Astrocyte (in vitro differentiated cells and primary cell): ENCODE data around the gene ZNF462. TPM values are rescaled to one million over a fixed set of nuclear protein-coding genes. Genes with fewer than 3 reads are reported as not detected.

Source experiments
- DNase-seq: peaks from one replicate; pipeline ENCODE4 v3.0.0-alpha.2; 2010; ENCODE audit warnings: low read depth
- FAIRE-seq: peaks from 2 replicates; lab custom pipeline; 2011; peaks lifted over from hg19 to GRCh38; lab: Jason Lieb, UNC
- H2AFZ ChIP-seq: 2 replicates; pipeline ENCODE4 v1.6.0; 2012; ENCODE audit warnings: low read depth, low read length, inconsistent platforms
- H3K27ac ChIP-seq: 2 replicates; pipeline ENCODE4 v1.5.1; 2011; ENCODE audit warnings: low read depth, low read length, inconsistent platforms
- H3K27me3 ChIP-seq: 2 replicates; pipeline ENCODE4 v1.6.0; 2011; ENCODE audit warnings: low read length, inconsistent platforms; ENCODE audit not compliant: insufficient read depth
- H3K36me3 ChIP-seq: 2 replicates; pipeline ENCODE4 v1.5.1; 2011; ENCODE audit warnings: low read length, inconsistent platforms; ENCODE audit not compliant: insufficient read depth
- H3K4me1 ChIP-seq: 2 replicates; pipeline ENCODE4 v1.5.1; 2011; ENCODE audit warnings: low read length, inconsistent platforms; ENCODE audit not compliant: insufficient read depth
- H3K4me2 ChIP-seq: 2 replicates; pipeline ENCODE4 v1.6.0; 2012; ENCODE audit warnings: low read length, inconsistent platforms
- H3K4me3 ChIP-seq: 2 replicates; pipeline ENCODE4 v1.5.1; 2011; ENCODE audit warnings: low read depth, mild to moderate bottlenecking, low read length, inconsistent platforms; ENCODE audit not compliant: insufficient read depth
- H3K79me2 ChIP-seq: 2 replicates; pipeline ENCODE4 v1.6.0; 2012; ENCODE audit warnings: mild to moderate bottlenecking, low read length, inconsistent platforms; ENCODE audit not compliant: insufficient read depth
- H3K9ac ChIP-seq: 2 replicates; pipeline ENCODE4 v1.6.0; 2012; ENCODE audit warnings: mild to moderate bottlenecking, low read length, inconsistent platforms
- H3K9me3 ChIP-seq: 2 replicates; pipeline ENCODE4 v1.5.1; 2012; ENCODE audit warnings: low read depth, mild to moderate bottlenecking, low read length, inconsistent platforms; ENCODE audit not compliant: insufficient read depth
- H4K20me1 ChIP-seq: 2 replicates; pipeline ENCODE4 v1.6.0; 2012; ENCODE audit warnings: low read length, inconsistent platforms; ENCODE audit not compliant: insufficient read depth
- H3K27ac Mint-ChIP-seq: one replicate; pipeline ENCODE4 v1.8.0; 2021; ENCODE audit warnings: mild to moderate bottlenecking, mixed read lengths; ENCODE audit not compliant: unreplicated experiment
- H3K27me3 Mint-ChIP-seq: one replicate; pipeline ENCODE4 v1.8.0; 2021; ENCODE audit warnings: low read depth, mixed read lengths; ENCODE audit not compliant: unreplicated experiment
- H3K36me3 Mint-ChIP-seq: one replicate; pipeline ENCODE4 v1.8.0; 2021; ENCODE audit warnings: low read depth, mixed read lengths; ENCODE audit not compliant: unreplicated experiment
- H3K4me1 Mint-ChIP-seq: one replicate; pipeline ENCODE4 v1.8.0; 2021; ENCODE audit warnings: low read depth, mixed read lengths; ENCODE audit not compliant: unreplicated experiment
- H3K4me3 Mint-ChIP-seq: one replicate; pipeline ENCODE4 v1.8.0; 2021; ENCODE audit warnings: mild to moderate bottlenecking, moderate library complexity, mixed read lengths; ENCODE audit not compliant: unreplicated experiment
- H3K9me3 Mint-ChIP-seq: one replicate; pipeline ENCODE4 v1.8.0; 2021; ENCODE audit warnings: mild to moderate bottlenecking, mixed read lengths; ENCODE audit not compliant: unreplicated experiment
- EZH2 ChIP-seq: IDR thresholded peaks from 2 replicates; pipeline ENCODE4 v1.6.1; 2012; ENCODE audit warnings: mild to moderate bottlenecking, low read length, inconsistent platforms; ENCODE audit not compliant: insufficient read depth
- total RNA-seq: library from RNA; stranded (reverse); gene quantifications from 2 replicates; pipeline ENCODE4 v1.2.1, GENCODE V29; 2021
- TF ChIP-seq, protein P1 (sequence below): IDR thresholded peaks from 2 replicates; pipeline ENCODE4 v1.5.1; 2011; ENCODE audit warnings: low read depth, mild to moderate bottlenecking, inconsistent platforms, low read length, moderate library complexity; ENCODE audit not compliant: insufficient read depth

ZNF462 gene
- total RNA-seq, 1 donor from 2014 or later: 126 TPM

DNA sequence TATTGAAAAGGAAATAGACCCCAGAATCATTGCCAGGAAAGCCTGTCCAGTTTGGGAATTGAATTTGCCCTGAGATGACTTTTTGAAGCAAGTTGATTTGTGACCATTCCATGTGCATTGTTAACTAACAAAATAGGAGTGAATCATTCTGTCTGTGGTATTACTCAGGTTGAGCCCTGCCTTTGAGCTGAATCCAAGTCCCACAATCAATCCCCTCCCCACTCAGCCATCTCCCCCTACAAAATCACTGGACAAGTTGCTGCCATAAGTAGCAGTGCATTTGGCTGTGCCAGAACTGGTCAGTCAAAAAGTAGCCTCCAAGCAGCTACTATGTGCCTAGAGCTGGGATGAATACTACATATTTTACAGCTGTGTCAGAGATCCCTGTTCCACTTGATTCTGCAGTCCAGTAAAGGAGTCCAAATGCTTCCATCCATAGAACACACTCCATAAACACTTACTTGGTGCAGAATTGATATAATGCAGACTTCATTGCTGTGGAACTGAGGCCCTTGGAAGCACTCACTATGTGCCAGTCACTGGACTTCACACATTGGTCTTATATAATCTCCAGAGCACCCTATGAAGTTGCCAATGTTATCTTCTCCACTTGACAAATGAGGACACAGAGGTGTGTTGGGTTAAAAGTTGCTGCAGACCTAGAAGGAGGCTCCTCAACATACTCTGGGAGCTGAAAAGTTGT lies 96.1 kb downstream of the ZNF462 start:
- H3K4me1 ChIP-seq: peaks cover 36% of the 10 kb centered on the region
- H4K20me1 ChIP-seq: no peaks in the 10 kb centered on the region
- no peak for TF ChIP-seq EZH2
- TF ChIP-seq, protein P1, sequence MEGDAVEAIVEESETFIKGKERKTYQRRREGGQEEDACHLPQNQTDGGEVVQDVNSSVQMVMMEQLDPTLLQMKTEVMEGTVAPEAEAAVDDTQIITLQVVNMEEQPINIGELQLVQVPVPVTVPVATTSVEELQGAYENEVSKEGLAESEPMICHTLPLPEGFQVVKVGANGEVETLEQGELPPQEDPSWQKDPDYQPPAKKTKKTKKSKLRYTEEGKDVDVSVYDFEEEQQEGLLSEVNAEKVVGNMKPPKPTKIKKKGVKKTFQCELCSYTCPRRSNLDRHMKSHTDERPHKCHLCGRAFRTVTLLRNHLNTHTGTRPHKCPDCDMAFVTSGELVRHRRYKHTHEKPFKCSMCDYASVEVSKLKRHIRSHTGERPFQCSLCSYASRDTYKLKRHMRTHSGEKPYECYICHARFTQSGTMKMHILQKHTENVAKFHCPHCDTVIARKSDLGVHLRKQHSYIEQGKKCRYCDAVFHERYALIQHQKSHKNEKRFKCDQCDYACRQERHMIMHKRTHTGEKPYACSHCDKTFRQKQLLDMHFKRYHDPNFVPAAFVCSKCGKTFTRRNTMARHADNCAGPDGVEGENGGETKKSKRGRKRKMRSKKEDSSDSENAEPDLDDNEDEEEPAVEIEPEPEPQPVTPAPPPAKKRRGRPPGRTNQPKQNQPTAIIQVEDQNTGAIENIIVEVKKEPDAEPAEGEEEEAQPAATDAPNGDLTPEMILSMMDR: no peak
- H3K36me3 ChIP-seq: no peaks in the 10 kb centered on the region
- DNase-seq (peak; percentile 83), FAIRE-seq (peak; percentile 32)
- Mint-ChIP-seq H3K4me1 (peaks cover 72% of the 10 kb centered on the region), H3K4me3 (no peak overlapping the region), H3K36me3 (peaks cover 37% of the 10 kb centered on the region), H3K9me3 (peaks cover 2% of the 10 kb centered on the region), H3K27me3 (no peaks in the 10 kb centered on the region), H3K27ac (no peak overlapping the region)
- no peak overlapping the region for H3K4me3 ChIP-seq
- no peaks in the 10 kb centered on the region for H3K27me3 ChIP-seq
- H2AFZ ChIP-seq: no peak overlapping the region
- peak overlapping the region; percentile 50 for H3K4me2 ChIP-seq
- peak overlapping the region; percentile 22 for H3K9ac ChIP-seq
- H3K79me2 ChIP-seq: no peaks in the 10 kb centered on the region
- peak overlapping the region; percentile 36 for H3K27ac ChIP-seq
- no peaks in the 10 kb centered on the region for H3K9me3 ChIP-seq

DNA sequence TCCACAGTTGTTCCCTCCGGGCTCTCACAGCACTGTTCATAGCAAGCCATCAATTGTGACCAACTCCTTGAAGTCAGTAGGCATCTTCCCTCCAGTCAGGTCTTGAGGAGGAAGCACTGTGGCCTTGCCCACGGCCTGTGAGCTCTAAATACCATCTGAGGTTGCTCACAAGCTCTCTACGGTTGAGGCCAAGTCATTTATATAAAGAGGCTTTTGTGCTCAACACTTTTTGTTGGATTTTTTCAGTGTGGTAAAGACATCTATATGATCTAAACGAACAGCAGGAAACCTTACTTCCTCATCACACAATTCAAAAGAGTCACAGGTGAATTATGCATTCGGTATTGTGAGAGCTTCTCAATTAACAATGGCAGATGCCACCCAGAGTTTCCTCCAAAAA lies 97.3 kb downstream of the ZNF462 start:
- Histone ChIP-seq H3K27me3 (no peaks in the 10 kb centered on the region), H3K27ac (no peak overlapping the region), H3K9me3 (no peaks in the 10 kb centered on the region), H3K36me3 (peaks cover 4% of the 10 kb centered on the region), H3K9ac (no peak overlapping the region), H3K79me2 (no peaks in the 10 kb centered on the region), H3K4me1 (peaks cover 36% of the 10 kb centered on the region), H2AFZ (no peak overlapping the region), H4K20me1 (no peaks in the 10 kb centered on the region), H3K4me2 (no peak overlapping the region), H3K4me3 (no peak overlapping the region)
- DNase-seq (no peak), FAIRE-seq (no peak)
- Mint-ChIP-seq H3K36me3 (peaks cover 43% of the 10 kb centered on the region), H3K4me3 (no peak overlapping the region), H3K27ac (no peak overlapping the region), H3K9me3 (peaks cover 2% of the 10 kb centered on the region), H3K27me3 (no peaks in the 10 kb centered on the region), H3K4me1 (peaks cover 61% of the 10 kb centered on the region)
- TF ChIP-seq, protein P1: no peak
- no peak for TF ChIP-seq EZH2

DNA sequence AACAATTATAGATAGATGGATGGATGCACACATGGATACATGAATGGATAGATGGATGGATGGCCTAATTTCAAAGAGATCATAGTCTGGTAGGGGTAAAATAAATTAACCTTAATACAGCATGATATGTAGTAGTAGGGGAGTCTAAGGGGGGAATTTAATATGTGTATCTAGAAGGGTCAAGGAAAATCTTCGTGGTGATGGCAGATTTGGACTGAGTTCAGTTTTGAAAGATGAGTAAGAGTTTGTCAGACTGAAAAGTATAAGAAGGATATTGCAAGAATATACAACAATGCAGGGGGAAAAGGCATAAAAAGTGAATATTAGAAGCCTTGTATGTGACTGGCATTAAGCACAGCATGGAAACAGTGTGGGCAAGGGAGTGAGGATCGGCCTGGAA lies 98.7 kb downstream of the ZNF462 start:
- no peak for TF ChIP-seq EZH2
- TF ChIP-seq, protein P1: no peak

More for the DNA sequence above, 98.7 kb downstream of the ZNF462 start:
- H4K20me1 ChIP-seq: no peaks in the 10 kb centered on the region
- FAIRE-seq: no peak
- H3K27ac ChIP-seq: peak overlapping the region; percentile 75
- no peaks in the 10 kb centered on the region for H3K79me2 ChIP-seq
- peak overlapping the region; percentile 37 for H3K4me3 Mint-ChIP-seq
- no peak overlapping the region for H3K4me3 ChIP-seq
- H3K4me2 ChIP-seq: peak overlapping the region; percentile 13
- H3K27ac Mint-ChIP-seq: peak overlapping the region; percentile 82
- H3K36me3 ChIP-seq: peaks cover 4% of the 10 kb centered on the region
- no peak overlapping the region for H2AFZ ChIP-seq
- H3K9me3 Mint-ChIP-seq: peaks cover 2% of the 10 kb centered on the region
- H3K4me1 ChIP-seq: peaks cover 36% of the 10 kb centered on the region
- H3K27me3 Mint-ChIP-seq: no peaks in the 10 kb centered on the region
- peak overlapping the region; percentile 13 for H3K9ac ChIP-seq
- peaks cover 36% of the 10 kb centered on the region for H3K36me3 Mint-ChIP-seq
- no peak for DNase-seq
- H3K27me3 ChIP-seq: no peaks in the 10 kb centered on the region
- no peaks in the 10 kb centered on the region for H3K9me3 ChIP-seq
- peaks cover 49% of the 10 kb centered on the region for H3K4me1 Mint-ChIP-seq
